NCI-H187 (cell line): Measurements from ENCODE around the gene HIVEP2.

Experiments
- DNase-seq, 2 experiments: peaks; one replicate each; lab custom pipeline; 2025; lab: John Stamatoyannopoulos, UW

The HIVEP2 gene

DNA sequence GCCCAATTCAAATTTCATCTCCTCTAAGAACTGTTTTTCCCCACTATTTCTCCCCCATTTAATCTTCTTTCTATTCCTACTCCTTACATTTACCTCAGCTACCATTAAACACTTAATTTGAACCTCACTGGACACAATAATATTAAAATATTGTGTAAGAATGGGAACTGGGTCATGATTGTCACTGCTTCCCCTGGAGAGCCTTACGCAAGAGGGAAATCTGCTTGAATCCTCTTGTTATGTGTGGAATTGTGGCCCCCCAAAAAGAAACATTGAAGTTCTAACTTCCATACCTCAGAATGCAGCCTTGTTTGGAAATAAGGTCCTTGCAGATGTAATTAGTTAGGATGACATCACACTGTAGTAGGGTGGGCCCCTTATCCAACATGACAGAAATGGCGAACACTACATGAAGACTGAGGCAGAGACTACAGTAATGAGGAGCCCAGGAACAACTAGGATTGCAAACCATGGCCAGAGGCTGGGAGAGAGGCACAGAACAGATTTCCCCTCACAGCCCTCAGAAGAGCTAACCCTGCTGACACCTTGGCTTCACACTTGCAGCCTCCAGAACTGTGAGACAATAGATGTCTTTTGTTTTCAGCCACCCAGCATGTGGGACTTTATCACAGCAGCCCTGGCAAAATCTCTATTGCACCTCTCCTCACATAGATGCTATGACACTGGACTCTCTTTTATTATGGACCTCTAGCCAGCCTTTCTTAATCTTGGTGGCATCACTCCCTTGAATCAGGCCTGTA lies 29.9 kb downstream of the HIVEP2 start:
- no peak for DNase-seq

DNA sequence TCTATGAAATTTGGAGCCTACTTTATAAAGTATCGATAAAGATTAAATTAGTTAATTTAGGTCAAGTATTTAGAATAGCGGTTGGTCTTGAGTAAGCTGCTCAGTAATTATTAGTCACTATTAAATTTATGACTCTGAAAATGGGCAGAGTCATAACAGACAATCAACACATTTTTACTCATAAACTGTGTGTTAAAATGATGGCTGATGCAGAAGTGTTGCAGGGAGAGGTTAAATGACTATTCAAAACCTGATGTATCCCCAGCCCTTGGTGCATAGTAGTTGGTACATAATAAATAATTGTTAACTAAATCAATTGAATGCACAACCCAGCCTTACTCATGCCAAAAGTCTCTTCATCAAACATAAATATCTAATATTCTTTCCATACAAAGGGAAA lies 30.6 kb downstream of the HIVEP2 start:
- no peak for DNase-seq

DNA sequence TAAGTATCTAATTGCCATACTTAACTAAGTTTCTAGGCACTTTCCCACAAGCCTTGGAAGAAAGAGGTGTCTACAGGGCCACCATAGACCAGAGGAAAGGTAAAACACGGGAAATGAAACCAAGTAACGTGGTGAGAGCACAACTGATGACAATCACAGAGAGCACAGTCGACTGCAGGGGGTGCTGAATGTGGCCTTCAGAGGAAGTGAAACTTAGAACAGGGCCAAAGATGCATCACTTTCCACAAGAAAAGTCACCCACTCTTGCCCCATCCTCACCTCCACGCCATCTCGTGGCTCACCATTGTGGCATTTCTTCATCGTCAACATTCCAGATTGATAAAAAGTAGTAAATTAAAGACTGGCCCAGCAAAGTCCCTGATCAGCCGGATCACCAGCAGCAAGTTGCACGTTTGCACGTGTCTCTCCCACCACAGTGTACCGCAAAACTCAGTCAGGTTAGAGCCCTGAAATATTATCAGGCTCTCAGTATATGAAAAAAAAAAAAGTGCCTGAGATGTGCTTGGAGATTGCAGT lies 31.4 kb downstream of the HIVEP2 start:
- no peak for DNase-seq

DNA sequence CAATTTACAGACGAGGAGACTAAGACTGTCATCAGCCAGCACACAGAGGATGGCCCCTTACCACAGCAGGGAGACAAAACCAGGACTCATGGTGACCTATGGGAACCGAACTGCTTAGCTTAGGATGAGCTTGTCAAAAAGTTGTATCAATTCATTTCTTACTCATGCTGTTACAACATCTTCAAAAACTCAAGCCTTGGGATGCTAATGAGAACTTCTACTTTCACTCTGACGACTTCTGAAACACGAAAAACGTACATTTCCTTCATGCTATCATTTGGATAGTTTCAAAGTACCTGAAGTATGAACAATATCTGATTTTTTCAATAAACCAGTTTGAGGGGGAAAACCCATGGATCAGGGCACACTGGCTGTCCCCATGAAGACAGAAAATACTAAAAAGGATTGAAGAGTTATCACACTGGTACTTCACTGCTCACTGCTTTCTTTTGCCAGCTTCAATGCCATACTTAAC lies 31.9 kb downstream of the HIVEP2 start:
- no peak for DNase-seq

DNA sequence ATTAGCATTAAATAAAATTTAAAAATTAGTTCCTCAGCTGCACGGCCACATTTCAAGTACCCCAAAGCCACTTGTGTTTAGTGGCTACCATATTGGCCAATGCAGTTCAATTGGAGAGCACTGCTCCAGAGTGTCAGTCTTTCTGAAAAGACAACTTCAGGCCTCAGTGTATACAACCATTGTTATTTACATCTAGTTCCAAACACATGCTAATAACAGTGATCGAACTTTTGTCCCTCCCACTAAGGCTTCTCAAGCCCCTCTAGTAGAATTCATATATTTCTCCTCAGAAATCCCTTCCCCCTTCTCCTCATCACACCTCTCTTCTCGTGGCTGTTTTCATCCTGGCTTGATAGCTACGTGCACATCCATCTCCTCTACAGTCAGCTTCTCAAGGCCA lies 32.9 kb downstream of the HIVEP2 start:
- no peak for DNase-seq

DNA sequence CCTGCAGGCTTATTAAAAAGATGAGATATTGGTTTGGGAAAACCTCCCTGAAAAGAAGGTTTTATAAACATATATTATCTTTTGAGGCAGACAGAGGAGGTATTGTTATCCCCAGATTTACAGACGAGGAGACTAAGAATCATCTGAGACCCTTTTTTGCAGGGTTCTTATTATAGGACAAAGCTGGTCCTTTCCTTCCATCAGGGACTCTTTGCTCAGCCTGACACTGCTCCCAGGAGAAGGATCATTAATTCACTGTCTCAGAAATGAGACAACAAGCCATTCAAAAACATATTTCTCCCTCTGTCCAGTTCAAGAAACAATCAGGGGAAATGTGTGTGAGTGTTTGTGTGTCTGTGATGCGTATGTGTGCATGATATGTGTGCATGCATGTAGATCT lies 33.5 kb downstream of the HIVEP2 start:
- no peak for DNase-seq

DNA sequence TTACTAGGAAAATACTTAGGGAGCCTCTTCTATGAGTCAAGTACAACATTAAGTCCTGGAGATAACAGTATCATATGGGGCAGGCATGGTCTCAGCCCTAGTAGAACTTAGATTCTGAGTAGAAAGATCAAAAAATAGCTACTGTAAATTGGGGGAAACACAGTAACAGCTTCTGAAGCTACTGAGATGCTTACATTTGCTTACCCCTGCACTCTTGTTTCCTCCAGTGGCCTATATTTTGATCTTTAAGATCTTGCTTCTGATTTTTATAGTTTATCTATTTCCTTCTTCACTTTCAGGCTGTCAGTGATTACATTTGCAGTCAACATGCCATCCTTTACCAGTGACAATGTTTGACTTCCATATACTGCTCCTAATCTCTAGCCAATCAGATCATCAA lies 35.3 kb downstream of the HIVEP2 start:
- DNase-seq: no peak

DNA sequence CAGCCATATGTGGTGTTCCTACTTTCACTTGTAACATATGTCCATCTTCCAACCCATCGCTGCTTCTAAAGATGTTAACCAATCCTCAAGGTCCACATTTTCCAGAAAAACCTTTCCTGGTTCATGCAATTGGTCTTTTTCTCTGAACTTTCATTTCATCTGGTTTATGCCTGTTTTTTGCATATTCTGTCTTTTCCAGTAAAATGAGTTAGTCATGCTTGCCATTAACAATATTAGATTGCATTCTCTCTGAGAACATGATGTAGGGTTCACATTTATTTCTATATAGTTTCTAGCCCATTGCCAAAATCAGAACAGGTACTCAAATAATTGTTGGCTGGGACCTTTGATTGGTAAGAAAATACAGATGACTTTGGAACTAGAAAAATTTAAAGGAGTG lies 36.7 kb downstream of the HIVEP2 start:
- no peak for DNase-seq

DNA sequence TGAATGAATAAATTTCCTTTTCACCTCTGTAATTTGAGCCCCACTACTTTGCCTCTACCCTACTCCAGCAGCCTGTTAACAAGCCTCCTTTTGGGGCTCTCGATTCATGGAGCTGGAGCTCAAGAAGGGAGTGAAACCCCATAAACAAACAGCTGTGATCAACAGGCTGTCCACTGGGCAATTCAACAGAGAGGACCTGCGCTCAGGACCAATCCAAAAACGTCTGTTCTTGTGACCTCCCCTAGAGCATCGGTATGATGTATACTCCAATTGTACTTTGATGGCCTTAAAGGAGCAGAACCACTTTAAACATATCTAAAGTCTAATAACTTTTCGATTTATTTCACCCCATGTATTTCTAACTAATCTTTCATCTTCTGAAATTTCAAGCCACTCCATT lies 37.4 kb downstream of the HIVEP2 start:
- no peak for DNase-seq

DNA sequence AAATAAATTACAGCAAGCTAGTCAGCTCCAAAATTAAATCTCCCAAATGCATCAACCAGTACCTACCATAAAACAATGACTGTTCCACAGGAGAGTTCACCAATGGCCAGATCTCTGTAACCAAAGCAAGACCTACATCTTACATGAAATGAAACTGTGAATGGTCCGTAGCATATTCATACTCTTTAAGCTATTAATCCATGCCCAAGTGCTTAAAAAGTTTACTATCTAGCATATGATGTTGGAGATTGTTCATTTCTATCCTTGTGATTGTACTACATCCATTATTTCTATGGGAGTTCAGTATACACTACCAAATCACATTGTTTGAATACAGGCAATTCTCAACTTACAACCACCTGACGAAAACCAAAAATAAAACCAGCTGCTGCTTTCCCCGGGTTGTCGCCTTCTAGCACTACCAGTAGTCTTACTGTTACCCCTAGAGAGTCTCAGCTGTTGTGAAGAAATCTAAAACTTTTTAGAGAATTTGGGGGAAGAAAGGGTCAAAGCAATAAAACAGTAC lies 38.0 kb downstream of the HIVEP2 start:
- DNase-seq: no peak

DNA sequence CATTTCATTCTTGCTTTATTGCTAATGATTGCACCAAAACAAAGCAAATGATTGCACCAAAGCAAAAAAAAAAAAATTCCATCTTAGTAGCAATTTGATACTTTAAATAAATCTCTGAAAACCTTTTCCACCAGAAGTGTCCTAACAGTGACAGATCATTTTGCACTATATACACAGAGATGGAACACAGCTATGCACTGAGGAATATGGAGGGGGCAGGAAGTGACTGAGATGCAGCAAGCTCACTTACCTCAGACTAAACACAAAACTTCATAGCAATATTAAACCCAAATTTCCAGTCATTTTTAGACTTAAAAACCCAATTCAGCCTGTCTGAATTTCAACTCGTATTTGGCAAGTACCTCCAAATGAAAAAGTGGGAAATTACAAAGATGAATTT lies 41.2 kb downstream of the HIVEP2 start:
- DNase-seq: no peak

DNA sequence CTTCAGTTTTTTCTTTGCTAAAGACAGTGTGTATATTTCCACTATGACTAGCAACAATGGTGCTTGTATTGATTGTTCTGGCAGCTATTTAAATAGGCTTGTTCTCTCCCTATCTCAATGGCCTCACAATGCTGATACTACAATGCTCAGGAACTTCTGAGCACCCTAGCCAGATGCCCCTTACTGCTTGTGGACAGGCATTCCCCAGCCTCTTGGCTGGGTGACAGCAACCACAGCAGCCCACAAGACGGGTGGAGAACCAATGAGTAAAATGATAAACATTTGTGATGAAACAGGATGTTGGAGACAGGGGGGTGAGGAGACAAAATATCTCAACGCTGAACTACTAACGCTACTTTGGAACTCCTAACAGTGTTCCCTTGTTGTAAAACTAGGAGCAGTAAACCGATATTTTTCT lies 42.3 kb downstream of the HIVEP2 start:
- no peak for DNase-seq

DNA sequence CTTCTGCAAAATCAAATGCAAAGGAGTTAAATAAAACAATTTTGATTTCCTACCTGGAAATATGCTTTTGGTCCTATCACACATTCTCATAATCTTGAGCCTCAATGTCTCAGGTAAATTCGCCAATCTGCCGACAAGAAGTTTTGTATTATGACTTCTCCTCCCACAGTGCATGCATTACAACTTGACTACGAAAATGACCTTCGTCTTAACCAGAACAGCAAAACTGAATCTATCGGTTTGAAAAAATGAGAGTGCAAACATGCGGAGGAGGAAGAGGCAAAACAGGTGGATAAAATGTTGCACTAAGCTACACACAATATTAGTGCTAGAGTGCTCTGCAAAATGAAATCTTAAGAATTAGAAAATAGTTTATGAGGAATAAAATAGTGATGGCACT lies 43.4 kb downstream of the HIVEP2 start:
- no peak for DNase-seq

DNA sequence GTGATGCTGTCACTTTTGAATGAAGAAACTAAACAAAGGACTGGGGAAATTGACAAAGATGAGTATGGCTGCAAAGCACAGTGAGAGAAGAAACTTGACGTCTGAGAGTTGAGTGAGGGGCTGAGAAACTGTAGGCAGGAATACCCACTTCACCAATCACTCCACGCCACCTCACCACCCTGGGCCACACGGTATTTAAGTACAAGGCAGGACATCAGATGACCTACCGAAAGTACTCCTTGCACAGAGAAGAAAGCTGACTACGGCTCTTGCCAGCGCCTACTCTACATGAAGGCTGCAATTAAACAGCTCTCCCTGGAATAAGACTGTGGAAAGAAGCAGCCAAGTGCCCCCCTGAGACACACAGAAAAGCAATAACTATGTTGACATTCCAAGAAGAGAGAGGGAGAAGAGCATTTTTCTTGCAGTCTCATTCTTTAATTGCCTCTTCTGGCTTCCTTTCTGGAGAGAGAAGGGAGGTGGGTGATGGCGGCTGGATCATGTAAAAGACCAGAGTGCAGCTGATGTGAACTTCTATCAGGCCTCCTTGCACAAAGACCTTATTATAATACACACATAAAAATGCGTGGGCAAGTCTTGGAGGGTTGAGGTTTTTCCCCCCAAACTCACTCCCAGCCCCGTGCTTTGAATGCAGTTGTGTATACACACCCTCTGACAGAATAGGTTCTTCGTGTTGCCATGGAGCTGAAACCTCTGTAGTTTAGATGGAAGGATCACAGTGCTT lies 44.6 kb downstream of the HIVEP2 start:
- DNase-seq: no peak

DNA sequence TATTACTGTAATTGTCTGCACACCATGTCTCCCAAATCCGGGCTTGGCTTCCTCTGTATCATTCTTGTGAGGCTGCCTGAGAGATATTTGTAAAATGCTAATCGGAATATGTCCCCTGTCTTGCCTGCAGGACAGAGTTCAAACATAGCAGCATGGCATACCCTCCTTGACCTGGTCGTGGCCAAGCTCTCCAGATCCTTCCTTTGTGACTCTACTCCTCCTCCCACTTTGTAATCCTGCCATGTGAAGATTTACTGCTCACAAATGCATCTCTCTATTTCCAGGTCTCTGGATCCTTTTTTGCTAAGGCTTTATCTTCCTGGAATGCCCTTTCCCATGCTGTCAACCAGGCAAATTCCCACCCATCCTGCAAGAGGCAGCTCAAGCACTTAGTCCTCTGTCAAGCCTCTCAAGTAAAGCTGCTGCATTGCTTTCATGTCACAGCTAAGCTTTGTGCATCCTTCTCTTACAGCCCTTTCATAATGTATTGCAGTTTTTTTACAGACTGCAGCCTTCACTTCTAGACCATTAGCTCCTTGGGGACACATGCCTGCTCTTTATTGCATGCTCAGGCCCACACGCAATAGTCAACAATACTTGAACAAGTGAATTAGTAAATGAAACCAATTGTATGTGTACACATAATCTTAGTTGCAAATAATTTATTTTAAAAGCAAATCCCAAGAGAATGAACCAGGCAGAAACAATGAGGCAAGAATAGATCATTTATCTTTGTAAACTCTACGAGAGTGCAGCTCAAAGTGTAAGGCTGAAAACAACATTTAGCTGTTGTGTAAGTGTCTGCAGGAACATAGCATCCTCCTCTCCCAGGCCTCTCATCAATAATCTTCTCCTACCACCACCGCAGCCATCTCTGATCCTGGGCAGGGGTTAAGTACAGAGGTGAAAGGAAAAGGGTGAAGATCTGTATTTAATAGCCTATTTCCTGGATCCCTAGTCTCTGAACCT lies 45.8 kb downstream of the HIVEP2 start:
- DNase-seq: no peak

DNA sequence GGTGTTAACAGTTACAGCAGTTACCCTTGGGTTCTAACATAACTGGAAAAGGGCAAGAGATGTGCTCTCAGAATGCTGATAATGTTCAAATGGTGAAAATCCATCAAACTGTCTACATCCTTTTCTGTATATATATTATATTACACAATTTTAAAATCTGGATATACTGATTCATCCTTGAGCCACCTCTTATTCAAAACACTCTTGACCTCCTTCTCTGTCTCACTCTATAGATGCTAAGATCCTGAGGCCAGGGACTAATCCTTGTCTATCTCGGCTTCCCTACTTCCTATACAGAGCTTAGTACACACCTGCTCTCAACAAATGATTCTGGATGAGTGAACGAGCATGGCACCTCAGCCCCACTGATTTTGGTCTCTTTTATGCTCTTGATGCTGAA lies 47.3 kb downstream of the HIVEP2 start:
- DNase-seq: no peak

DNA sequence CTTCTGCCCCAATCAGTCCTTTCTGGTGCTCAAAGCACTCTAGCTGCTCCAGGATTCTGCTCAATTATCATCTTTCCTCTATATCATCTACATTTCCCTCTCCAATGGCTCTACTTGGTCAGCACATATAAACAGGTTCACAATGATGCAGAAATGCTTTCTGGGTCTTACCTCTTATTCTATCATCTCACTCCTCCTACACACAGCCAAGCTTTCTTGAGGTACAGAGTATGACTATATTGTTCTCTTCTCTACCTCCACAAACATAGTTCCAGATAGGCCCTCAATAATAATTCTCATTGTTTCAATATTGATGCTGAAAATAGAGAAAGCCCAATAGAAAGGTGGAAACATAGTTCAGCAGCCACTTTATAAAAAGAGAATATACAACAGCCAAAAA lies 48.2 kb downstream of the HIVEP2 start:
- no peak for DNase-seq

DNA sequence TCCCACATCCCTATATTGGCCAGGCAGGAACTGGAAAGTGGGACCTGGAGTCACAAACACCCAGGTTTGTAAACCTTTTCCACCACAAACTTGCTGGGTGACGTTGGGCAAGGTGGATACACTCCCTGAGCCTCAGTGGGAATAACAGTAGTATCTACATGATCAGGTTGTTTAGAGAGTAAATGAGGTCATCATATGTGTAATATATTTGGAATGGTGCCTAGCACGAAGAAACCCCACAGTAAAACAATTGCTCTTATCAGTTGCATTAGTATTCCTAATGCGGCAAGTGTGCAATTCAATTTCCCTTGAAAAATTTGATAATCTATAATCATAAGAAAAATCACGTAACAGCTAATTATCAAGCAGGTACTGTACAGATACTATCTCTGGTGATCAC lies 51.9 kb downstream of the HIVEP2 start:
- no peak for DNase-seq

DNA sequence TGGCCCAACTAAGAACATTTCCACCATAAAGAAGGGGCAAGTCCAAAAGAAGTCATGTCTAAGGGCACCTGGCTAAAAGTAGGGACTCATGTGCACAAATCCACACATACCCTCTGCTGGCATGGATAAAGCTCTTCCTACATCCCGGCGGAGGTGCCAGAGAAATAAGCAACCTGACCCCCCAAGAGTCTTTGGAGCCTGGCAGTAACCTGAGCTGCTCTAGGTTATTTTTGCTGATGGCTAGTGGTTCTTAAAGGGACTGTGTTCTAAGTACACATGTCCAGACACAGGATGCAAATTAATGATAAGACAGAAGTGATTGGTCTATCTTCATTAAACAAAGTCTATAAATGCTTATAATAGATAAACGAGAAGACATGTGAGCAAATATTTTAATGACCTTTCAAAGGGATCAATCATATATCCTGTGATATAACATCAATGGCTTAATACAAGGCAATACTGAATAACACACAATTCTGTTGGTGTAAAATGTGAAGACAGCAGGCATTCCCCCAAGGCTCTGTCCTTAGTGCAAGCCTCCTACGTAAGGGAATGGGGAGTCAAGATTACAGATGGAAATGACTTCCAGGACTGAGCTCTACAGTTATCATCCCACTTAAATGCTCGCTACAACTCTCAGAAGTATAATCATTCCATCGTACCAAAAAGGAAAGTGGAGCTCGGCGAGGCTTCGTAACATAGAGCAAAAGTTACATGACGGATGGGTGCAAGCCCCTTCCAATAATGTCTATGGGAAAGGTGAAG lies 52.5 kb downstream of the HIVEP2 start:
- no peak for DNase-seq

DNA sequence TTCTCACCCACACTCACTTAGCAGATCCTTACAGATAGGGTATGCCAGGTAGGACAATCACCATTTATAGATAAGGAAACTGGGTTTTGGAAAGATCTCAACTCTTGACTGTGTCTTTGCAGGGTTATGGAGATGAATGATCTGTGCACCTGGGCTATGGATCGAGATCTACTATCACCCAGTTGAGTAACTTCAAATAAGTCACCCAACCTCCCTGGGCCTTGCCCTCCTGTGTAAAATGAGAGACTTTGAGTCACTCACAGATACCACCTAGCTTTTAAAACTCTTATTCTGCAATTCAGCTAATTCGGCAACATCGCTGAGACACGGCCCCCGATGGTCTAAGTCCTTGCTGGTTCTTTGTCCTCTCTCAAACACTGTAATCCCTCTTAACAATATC lies 53.5 kb downstream of the HIVEP2 start:
- no peak for DNase-seq

DNA sequence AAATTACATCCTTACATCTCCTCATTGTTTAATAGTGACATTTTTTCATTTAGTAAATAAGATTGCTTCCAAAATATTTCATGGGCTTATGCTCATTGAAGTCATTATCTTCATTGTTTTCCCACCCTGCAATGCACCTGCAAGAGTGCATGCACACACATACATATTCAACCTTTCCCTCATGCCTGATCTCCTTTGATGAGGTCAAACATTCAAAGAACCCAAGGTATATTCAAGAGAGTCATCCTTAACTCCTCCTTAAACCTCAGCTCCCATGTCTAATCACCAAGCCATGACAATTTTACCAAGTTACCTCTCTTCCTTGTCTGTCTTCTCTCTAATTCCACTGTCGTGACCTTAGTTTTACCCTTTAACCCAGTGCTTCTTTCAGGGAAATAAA lies 56.5 kb downstream of the HIVEP2 start:
- no peak for DNase-seq
